Cardiac septum (tissue), 1 donor: ENCODE measurements around the gene BCAR3. TPM values are rescaled to one million over a fixed set of nuclear protein-coding genes. Genes with fewer than 3 reads are reported as not detected.
A peak's percentile ranks its signal among the peaks of the same experiment; 100 is the strongest.
"Not testable (repeated sequence)": the region's sequence is repeated elsewhere in the genome, so short reads cannot be mapped to it uniquely, and the experiment has no call there.

Experiments
- DNase-seq: peaks from one replicate; pipeline ENCODE4 v3.0.0-alpha.2; 2020; ENCODE audit warnings: low spot score
- intact Hi-C: fragments of 100-400 bp; cut with DNase I; formaldehyde crosslinking; loops from one replicate; pipeline ENCODE4 v1.14.0; 2022
- total RNA-seq: library from RNA; stranded (reverse); fragmentation: NEBNext Ultra II Directional; extraction: Animal tissue kit (Norgen Biotek cat#: 25700); gene quantifications from one replicate; pipeline ENCODE4 v1.2.1, GENCODE V29; 2021
- donor health status: DM: no; HTN: no; CAD: no.

Gene BCAR3
- total RNA-seq, 1 donor from 2014 or later = 6.9 TPM

- intact Hi-C loops = no loop called here
- DNase-seq = no peak
Observed at GRCh38 chr1:93653656-93654055, 28.0 kb downstream of the BCAR3 start.

- no peak for DNase-seq
- intact Hi-C loops = no loop called here
Observed at GRCh38 chr1:93652323-93652949, 29.2 kb downstream of the BCAR3 start.

- DNase-seq = no peak
- intact Hi-C loops = no loop called here
Observed at GRCh38 chr1:93651695-93652094, 29.9 kb downstream of the BCAR3 start.

- intact Hi-C loops = not testable (repeated sequence)
Observed at GRCh38 chr1:93650159-93650558, 31.5 kb downstream of the BCAR3 start.

GRCh38 chr1:93649231-93649630, 32.4 kb downstream of the BCAR3 start:
- intact Hi-C loops = no loop called here
- DNase-seq = peak; percentile 24

More at GRCh38 chr1:93650159-93650558, 31.5 kb downstream of the BCAR3 start:
- peak; percentile 24 for DNase-seq

GRCh38 chr1:93648656-93649055, 33.0 kb downstream of the BCAR3 start:
- peak; percentile 27 for DNase-seq
- intact Hi-C loops = no loop called here

- intact Hi-C loops = no loop called here
- DNase-seq = no peak
Observed at GRCh38 chr1:93641527-93641926, 40.1 kb downstream of the BCAR3 start.

- DNase-seq = peak; percentile 35
- intact Hi-C loops = no loop called here
Observed at GRCh38 chr1:93640656-93641440, 40.8 kb downstream of the BCAR3 start.

- peak; percentile 46 for DNase-seq
- intact Hi-C loops = no loop called here
Observed at GRCh38 chr1:93638981-93639380, 42.7 kb downstream of the BCAR3 start.

GRCh38 chr1:93638307-93638847, 43.3 kb downstream of the BCAR3 start:
- intact Hi-C loops = no loop called here
- DNase-seq = no peak

- intact Hi-C loops = no loop called here
- no peak for DNase-seq
Observed at GRCh38 chr1:93636712-93637111, 44.9 kb downstream of the BCAR3 start.

- intact Hi-C loops = loop anchor here (2.0 kb wide), 1 partner anchor 43 kb away; no protein-coding TSS in a partner anchor
- no peak for DNase-seq
Observed at GRCh38 chr1:93635614-93636543, 45.8 kb downstream of the BCAR3 start.

- intact Hi-C loops = no loop called here
- no peak for DNase-seq
Observed at GRCh38 chr1:93633313-93633712, 48.3 kb downstream of the BCAR3 start.

- no peak for DNase-seq
- intact Hi-C loops = no loop called here
Observed at GRCh38 chr1:93631626-93632365, 49.8 kb downstream of the BCAR3 start.

GRCh38 chr1:93630168-93630567, 51.5 kb downstream of the BCAR3 start:
- no peak for DNase-seq
- intact Hi-C loops = no loop called here

- DNase-seq = no peak
Observed at GRCh38 chr1:93629101-93630059, 52.3 kb downstream of the BCAR3 start.

GRCh38 chr1:93628681-93629080, 53.0 kb downstream of the BCAR3 start:
- DNase-seq = no peak
- intact Hi-C loops = loop anchor here (1.0 to 10.0 kb wide), 6 partner anchors 52 to 324 kb away; partner anchors contain the start of genes BCAR3 and DR1

More at GRCh38 chr1:93629101-93630059, 52.3 kb downstream of the BCAR3 start:
- intact Hi-C loops = loop anchor here (1.0 to 10.0 kb wide), 6 partner anchors 51 to 325 kb away; partner anchors contain the start of genes BCAR3 and DR1
